DND-41 (cell line): ENCODE data around the gene PPP1CB.

Source experiments
- ATAC-seq: fragments of 200-7000 bp; cut with Tn5 transposase; 3 replicates; pipeline ENCODE4 v1.9.1; 2021; ENCODE audit warnings: low read depth; ENCODE audit not compliant: insufficient read depth
- DNase-seq: peaks from one replicate; pipeline ENCODE4 v3.0.0-alpha.2; 2020
- H2AFZ ChIP-seq: 2 replicates; pipeline ENCODE4 v1.6.0; 2012; ENCODE audit warnings: low read depth, low read length
- H3K27ac ChIP-seq: 2 replicates; pipeline ENCODE4 v1.5.1; 2012; ENCODE audit warnings: low read length, inconsistent platforms
- H3K27me3 ChIP-seq: fragments of 200-600 bp; sonication (generic); 2 replicates; pipeline ENCODE4 v1.6.0; 2012; ENCODE audit warnings: low read length, mild to moderate bottlenecking, inconsistent platforms; ENCODE audit not compliant: insufficient read depth, poor library complexity
- H3K36me3 ChIP-seq: 2 replicates; pipeline ENCODE4 v1.5.1; 2012; ENCODE audit warnings: low read length, inconsistent platforms; ENCODE audit not compliant: insufficient read depth
- H3K4me1 ChIP-seq: 2 replicates; pipeline ENCODE4 v1.5.1; 2012; ENCODE audit warnings: mild to moderate bottlenecking, low read length; ENCODE audit not compliant: insufficient read depth
- H3K4me2 ChIP-seq: 2 replicates; pipeline ENCODE4 v1.6.0; 2012; ENCODE audit warnings: mild to moderate bottlenecking, moderate library complexity, low read length, inconsistent platforms; ENCODE audit not compliant: insufficient read depth
- H3K4me3 ChIP-seq, 2 experiments: fragments of 200-600 bp in 1 of 2; shearing (Covaris generic) in 1 of 2; 2 replicates each; pipeline ENCODE4 v1.5.1; 2012 to 2016; ENCODE audit warnings: inconsistent platforms in 2 of 2, low read length in 2 of 2, mild to moderate bottlenecking in 2 of 2, low read depth in 1 of 2, moderate library complexity in 1 of 2
- H3K79me2 ChIP-seq: 2 replicates; pipeline ENCODE4 v1.6.0; 2012; ENCODE audit warnings: low read length, inconsistent platforms; ENCODE audit not compliant: insufficient read depth
- H3K9ac ChIP-seq: 2 replicates; pipeline ENCODE4 v1.6.0; 2012; ENCODE audit warnings: low read depth, mild to moderate bottlenecking, inconsistent platforms, low read length, moderate library complexity
- H3K9me3 ChIP-seq: 2 replicates; pipeline ENCODE4 v1.5.1; 2012; ENCODE audit warnings: low read length, moderate library complexity, mild to moderate bottlenecking, inconsistent platforms; ENCODE audit not compliant: insufficient read depth, severe bottlenecking
- H4K20me1 ChIP-seq: 2 replicates; pipeline ENCODE4 v1.6.0; 2012; ENCODE audit warnings: low read length; ENCODE audit not compliant: insufficient read depth
- CTCF ChIP-seq: IDR thresholded peaks from 2 replicates; pipeline ENCODE4 v1.5.1; 2012; ENCODE audit warnings: borderline replicate concordance, low read length, moderate library complexity, mild to moderate bottlenecking; ENCODE audit not compliant: poor library complexity, severe bottlenecking; ENCODE audit errors: extremely low read depth
- EZH2 ChIP-seq: IDR thresholded peaks from 3 replicates; pipeline ENCODE4 v1.6.1; 2012; ENCODE audit warnings: borderline replicate concordance, low read depth, mild to moderate bottlenecking, moderate library complexity, low read length, inconsistent platforms; ENCODE audit not compliant: severe bottlenecking

Gene PPP1CB

GRCh38 chr2:28822036-28822435 is 70.4 kb downstream of the PPP1CB start:
- H3K4me2 ChIP-seq: no peak overlapping the region
- no peak overlapping the region for H2AFZ ChIP-seq
- H3K36me3 ChIP-seq: no peaks in the 10 kb centered on the region
- no peak overlapping the region for H3K4me3 ChIP-seq
- no peaks in the 10 kb centered on the region for H3K9me3 ChIP-seq
- no peaks in the 10 kb centered on the region for H3K79me2 ChIP-seq
- DNase-seq: no peak
- no peaks in the 10 kb centered on the region for H3K4me1 ChIP-seq
- no peak overlapping the region for H3K27ac ChIP-seq
- no peak overlapping the region for H3K9ac ChIP-seq
- H3K27me3 ChIP-seq: no peaks in the 10 kb centered on the region
- no peak for TF ChIP-seq CTCF
- ATAC-seq: no peak
- H4K20me1 ChIP-seq: no peaks in the 10 kb centered on the region

- no peak overlapping the region for H3K4me2 ChIP-seq
- H4K20me1 ChIP-seq: no peaks in the 10 kb centered on the region
- no peak overlapping the region for H3K4me3 ChIP-seq
- TF ChIP-seq EZH2 (no peak), CTCF (no peak)
- ATAC-seq (no peak), DNase-seq (no peak)
- no peak overlapping the region for H3K9ac ChIP-seq
- H3K27ac ChIP-seq: no peak overlapping the region
- H2AFZ ChIP-seq: no peak overlapping the region
- no peaks in the 10 kb centered on the region for H3K36me3 ChIP-seq
- H3K27me3 ChIP-seq: no peaks in the 10 kb centered on the region
- no peaks in the 10 kb centered on the region for H3K79me2 ChIP-seq
- H3K9me3 ChIP-seq: no peaks in the 10 kb centered on the region
- no peaks in the 10 kb centered on the region for H3K4me1 ChIP-seq
Observed at GRCh38 chr2:28824207-28824606, 72.6 kb downstream of the PPP1CB start.

- TF ChIP-seq EZH2 (no peak), CTCF (no peak)
- H3K9ac ChIP-seq: no peak overlapping the region
- H3K27ac ChIP-seq: no peak overlapping the region
- H3K4me3 ChIP-seq: no peak overlapping the region
- no peaks in the 10 kb centered on the region for H3K9me3 ChIP-seq
- no peaks in the 10 kb centered on the region for H3K36me3 ChIP-seq
- H4K20me1 ChIP-seq: no peaks in the 10 kb centered on the region
- no peaks in the 10 kb centered on the region for H3K4me1 ChIP-seq
- no peak overlapping the region for H2AFZ ChIP-seq
- H3K27me3 ChIP-seq: no peaks in the 10 kb centered on the region
- ATAC-seq: no peak
- no peak for DNase-seq
- no peak overlapping the region for H3K4me2 ChIP-seq
- H3K79me2 ChIP-seq: no peaks in the 10 kb centered on the region
Observed at GRCh38 chr2:28824870-28825269, 73.2 kb downstream of the PPP1CB start.

- no peaks in the 10 kb centered on the region for H3K36me3 ChIP-seq
- H3K9me3 ChIP-seq: no peaks in the 10 kb centered on the region
- ATAC-seq: no peak
- H3K4me1 ChIP-seq: no peaks in the 10 kb centered on the region
- H3K79me2 ChIP-seq: no peaks in the 10 kb centered on the region
- H3K27ac ChIP-seq: no peak overlapping the region
- no peak overlapping the region for H2AFZ ChIP-seq
- H3K4me3 ChIP-seq: no peak overlapping the region
- H4K20me1 ChIP-seq: no peaks in the 10 kb centered on the region
- no peaks in the 10 kb centered on the region for H3K27me3 ChIP-seq
- H3K9ac ChIP-seq: no peak overlapping the region
- no peak overlapping the region for H3K4me2 ChIP-seq
- no peak for TF ChIP-seq EZH2
- no peak for TF ChIP-seq CTCF
- DNase-seq: no peak
Observed at GRCh38 chr2:28828382-28828781, 76.8 kb downstream of the PPP1CB start.
